ENCODE data around the gene RSRC1.

GRCh38 chr3:158381262-158381868 lies 271.5 kb downstream of the RSRC1 start:
- TF ChIP-seq CTCF (conservative IDR thresholded peaks at IDR 0.05) (no peak), EZH2 (IDR thresholded peaks at IDR 0.05; ENCODE audit: low read depth) (no peak)

Measured in PC-9 (cell line).